Measurements from ENCODE around the gene RUVBL2.

Gene RUVBL2

DNA sequence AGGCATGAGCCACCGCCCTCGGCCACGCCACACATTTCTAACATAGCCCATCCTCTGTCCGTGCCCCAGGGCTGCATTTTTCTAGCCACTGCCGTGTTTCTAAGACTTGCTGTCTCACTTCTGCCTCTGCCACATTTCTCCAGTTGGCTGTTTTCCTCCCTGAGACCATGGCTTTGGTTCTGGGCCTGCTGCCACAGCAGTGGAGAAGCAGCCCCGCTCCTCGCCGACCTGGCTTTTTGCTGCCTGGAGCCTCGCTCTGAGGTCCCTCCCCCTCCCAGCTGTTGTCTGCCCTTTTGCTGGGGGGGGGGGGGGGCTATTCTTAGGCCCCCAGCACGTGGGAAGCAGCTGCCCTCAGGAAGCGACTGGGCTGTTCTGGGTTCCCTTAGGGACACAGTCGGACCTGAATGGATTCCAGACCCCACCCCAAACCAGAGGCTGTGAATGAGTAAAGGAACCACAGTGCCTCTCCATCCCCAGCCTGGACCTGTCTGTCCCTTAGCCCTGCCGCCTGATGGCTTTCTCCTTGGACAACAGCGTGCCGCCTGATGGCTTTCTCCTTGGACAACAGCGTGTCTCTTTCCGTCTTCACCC is 3.9 kb upstream of the RUVBL2 start:
- no peak for DNase-seq

DNA sequence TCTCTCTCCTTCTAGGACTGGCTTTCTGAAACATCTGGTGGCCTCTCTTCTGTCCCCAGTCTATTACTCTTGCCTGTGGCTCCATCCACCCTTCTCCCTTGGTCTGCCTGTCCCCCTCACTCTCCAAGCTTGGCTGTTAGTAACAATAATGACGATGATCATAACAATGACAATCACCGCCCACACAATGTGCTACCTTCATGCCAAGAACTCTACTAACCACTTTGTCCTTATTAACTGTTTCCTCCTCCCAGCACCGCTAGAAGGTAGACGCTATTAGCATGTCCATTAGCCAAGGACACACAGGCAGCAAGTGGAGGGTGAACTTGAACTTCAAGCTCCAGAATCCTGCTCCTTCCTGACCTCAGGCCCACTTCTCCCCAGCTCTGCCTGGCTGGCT is 3.3 kb upstream of the RUVBL2 start:
- no peak for DNase-seq

DNA sequence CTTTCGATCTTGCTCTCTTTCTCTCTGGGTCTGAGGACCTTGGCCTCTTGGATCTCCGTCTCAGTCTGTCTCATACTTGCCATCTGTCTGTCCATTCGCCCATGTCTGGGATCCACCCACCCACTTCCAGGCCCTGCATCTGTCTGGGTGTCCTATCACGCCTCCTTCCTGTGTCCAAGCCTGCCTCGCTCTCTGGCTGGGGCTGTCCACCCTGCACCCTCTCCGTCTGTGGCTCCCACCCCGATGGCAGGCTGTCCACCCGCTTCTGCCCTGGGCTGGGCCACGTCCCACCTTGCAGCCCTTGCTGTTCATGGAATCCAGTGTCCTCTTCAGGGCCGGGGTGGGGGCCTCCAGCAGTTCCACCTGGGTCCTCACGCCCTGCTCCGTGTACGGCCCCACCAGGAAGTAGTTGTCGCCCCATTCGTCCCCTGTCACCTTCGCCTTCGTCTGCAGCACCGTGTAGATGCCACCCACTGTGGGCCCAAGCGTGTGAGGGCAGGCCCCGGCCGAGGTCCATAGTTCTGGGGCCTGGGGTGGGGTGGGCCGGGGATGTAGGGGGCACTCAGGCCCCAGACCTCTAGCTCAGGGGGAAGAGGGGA is 2.6 kb upstream of the RUVBL2 start:
- DNase-seq: no peak

DNA sequence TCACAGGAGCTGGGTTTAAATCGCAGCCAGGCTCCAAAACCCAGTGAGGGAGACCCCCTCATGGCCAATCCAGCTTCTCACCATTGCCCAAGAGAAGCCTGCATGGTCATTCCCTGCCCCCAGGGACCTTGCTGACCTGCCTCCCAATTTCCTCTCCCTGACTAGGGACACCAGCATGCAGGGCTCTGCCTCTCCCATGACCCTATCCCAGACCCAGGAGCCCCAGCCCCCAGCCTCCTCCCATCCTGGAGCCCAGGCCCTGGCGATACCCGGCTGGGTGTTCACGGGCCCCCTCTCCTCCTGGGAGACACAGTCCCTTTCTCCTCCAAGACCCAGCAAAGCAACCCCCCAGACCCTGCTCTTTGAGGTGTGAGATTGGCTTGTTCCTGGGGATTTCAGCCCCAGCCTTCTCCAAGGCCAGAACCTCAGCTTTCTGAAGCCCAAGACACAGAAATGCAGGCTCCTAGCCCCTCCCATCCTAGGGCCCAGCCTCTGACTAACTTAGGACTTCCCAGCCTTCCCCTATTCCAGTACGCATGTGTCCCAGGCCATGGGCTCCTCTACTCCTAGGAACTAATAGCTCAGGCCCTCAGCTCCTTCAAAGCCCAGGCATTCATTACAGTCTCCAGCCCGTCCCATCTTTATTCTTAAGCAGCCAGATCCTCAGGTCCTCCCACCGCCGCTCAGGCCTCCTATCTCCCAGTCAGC is 1.7 kb upstream of the RUVBL2 start:
- DNase-seq: peak; percentile 23

DNA sequence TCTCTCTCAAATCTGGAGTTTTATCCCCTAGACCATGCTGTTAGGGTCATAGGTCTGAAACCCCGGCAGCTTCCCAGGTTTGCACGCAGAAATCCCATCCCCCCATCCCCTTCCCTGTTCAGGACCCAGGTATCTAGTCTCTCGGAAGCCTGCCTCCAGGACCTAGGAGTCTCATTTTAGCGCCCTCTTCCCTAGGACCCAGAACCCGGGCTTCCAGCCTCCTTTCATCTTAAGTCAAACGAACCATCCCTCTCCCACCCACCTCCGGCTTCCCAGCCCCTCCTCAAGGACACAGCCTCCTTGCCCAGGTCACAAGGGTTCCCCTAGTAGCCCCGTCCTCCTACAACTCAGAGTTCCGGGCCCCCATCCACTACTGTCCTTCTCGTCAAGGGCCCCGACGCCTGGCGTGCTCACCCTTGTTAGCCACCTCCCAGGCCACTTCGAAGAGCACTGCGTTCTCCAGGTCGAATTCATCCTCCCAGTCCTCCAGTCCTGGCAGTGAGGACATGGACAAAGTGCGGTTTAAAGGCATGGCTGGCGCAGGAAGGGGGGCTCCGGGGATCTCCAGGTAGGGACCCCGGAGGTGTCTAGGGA is 1.0 kb upstream of the RUVBL2 start:
- DNase-seq: no peak

DNA sequence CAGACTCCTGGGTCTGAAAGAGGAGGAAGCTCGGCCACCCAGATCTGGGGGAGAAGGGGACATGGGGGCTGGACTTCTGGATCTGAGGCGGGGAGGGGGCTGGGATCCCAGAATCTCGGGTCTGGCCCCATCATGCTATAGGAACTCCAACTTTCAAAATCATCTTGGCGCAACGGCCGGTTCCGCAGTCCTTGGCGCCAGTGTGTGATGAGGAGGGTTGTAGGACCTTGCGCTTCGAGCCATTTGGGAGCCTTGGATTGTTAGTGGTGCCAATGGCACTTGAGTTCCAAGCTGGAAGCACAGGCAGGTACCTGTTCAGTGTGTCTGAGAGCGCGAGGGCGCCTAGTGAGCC is 324 bp downstream of the RUVBL2 start:
- DNase-seq: no peak

GRCh38 chr19:48997972-48998371 is 4.3 kb downstream of the RUVBL2 start:
- peak; percentile 24 for DNase-seq

GRCh38 chr19:48999481-49000325 is 6.0 kb downstream of the RUVBL2 start:
- peak; percentile 58 for DNase-seq

DNA sequence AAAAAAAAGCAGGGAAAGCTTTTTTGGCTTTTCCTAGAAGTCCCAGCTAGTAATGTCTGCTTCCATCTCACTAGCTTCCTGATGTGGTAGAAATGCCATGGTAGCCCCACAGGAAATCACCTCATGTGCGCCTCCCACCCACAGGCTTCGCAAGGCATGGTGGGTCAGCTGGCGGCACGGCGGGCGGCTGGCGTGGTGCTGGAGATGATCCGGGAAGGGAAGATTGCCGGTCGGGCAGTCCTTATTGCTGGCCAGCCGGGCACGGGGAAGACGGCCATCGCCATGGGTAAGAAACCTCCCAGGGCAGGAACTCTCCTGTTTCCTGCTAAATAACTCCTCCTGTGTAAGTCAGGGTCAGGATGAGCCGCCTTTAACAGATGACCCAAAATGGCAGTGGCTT is 10.4 kb downstream of the RUVBL2 start:
- DNase-seq: no peak

DNA sequence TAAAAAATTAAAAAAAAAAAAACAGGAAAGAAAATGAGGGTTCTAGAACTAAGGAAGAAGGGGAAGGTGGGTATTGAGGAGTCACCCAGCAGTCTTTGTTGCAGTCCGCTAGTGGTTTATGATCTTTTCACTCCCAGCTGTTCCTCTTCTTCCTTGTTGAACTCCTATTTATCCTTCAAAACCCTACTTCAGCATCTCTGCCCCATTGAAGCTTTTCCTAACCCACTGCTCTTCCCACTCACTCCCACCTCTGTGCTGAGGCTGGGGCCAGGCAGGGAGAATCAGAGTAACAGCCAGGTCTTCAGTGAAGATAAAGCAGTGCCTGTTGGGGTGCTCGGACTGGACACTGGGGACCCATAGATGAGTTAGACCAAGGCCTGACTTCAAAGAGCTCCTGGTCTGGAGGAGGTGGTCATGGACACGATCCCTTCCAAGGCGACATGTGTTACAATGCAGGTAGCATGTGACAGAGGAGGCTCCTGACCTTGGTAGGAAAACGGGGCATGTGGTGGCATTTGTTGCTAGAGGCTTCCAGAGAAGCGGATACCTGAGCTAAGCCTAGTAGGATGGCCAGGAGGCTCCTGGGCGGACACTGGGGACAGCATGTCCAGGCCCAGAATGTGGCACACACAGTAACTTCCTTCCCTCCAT is 11.4 kb downstream of the RUVBL2 start:
- DNase-seq: no peak

GRCh38 chr19:49006905-49007304 is 13.2 kb downstream of the RUVBL2 start:
- no peak for DNase-seq

- DNase-seq: no peak
Observed at GRCh38 chr19:49009828-49010227, 16.1 kb downstream of the RUVBL2 start.

DNA sequence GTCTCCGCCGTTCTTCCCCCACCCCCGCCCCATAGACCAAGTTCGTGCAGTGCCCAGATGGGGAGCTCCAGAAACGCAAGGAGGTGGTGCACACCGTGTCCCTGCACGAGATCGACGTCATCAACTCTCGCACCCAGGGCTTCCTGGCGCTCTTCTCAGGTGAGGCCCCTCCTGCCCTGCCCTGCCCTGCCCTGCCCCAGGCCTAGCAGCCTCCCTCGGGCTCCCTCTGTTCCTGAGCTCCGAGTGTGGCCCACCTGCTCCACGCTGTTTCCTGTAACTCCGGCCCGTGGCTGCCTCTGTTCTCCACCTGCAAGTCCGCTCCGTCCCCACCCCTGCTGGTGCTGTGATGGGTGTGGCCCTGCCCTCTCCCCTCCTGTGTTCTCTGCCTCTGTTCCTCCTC is 16.8 kb downstream of the RUVBL2 start:
- DNase-seq: no peak

DNA sequence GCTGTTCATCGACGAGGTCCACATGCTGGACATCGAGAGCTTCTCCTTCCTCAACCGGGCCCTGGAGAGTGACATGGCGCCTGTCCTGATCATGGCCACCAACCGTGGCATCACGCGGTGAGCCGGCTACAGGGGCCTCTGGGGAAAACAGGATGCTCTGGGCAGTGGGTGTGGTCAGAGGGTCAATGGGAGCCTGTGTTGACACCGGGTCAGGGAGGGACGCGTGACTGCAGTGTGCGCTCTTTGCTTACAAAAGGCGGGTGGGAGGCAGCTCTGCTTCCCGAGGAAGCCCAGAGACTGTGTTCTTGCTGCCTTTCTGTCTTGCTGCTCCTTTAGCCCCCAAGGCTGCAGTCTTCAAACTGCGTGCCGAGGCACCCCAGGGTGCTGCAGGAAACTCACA is 17.5 kb downstream of the RUVBL2 start:
- no peak for DNase-seq

GRCh38 chr19:49014123-49014869 is 20.6 kb downstream of the RUVBL2 start:
- no peak for DNase-seq

- no peak for DNase-seq
Observed at GRCh38 chr19:49014870-49015255, 21.2 kb downstream of the RUVBL2 start.

GRCh38 chr19:49016067-49016839 is 22.6 kb downstream of the RUVBL2 start:
- no peak for DNase-seq

DNA sequence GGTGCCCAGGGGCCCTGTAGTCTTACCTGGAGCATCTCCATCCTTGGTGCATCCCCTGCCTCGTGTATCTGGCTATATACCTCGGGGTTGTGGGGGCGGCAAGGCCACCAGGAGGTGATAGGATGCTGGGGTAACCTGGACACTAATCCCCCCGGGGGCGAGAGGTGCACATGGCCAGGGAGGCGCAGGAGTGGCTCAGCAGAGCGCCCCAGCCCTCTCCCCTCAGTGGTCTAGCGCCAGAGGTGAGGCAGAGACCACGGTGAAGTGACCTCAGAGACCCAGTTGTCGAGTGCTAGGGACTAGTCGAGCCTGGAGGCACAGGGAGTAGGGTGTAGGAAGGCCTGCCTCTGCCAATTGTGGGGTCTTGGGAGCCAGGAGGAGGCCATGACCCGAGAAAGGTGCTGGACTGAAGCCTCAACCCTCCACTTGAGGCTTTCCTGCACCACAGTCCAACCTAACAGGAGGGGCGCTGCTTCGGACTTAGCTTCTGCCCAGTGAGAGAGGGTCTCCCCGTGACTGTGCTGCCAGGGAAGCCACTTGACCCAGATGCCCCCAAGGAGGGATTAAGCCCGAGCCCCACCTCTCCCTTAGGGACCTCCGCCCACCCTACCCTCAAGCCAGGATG is 23.5 kb downstream of the RUVBL2 start, which contains the start of gene LHB:
LHB (minus strand) TSS at position 51 of the 625 bp plus-strand sequence; CDS start at position 41, 10 bp downstream.
- no peak for DNase-seq

DNA sequence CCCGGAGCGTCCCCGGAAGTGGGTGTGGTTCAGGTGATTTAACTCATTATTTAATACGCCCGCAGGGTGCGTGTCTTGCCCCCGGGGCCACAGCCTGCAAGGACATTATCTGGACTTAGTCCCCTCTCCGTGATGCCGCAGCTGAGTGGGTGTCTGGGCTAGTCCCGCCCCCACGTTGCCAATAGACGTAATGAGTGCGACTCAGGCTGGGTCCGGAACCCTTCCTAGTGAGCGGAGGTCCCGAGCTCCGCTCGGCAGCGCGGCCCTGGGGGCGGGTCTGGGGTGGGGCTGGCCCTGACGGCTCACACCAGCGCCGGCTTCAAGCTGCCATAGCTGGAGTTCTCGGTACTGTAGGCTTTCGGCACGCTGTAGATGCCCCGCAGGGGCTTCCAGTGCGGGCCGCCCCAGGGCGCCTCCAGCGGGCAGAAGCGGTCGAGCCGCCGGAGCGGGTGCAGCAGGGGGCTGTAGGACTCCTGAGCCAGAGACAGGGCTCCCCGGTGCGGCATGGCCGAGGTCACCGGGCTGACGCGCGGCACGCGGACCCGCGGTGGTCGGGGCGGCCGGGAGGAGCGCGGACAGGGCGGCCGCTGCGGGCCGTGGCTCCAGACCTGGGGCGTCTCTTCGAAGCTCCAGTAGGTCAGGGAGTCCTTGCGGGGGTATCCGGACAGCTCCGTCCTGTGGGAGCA is 24.1 kb downstream of the RUVBL2 start:
- DNase-seq: peak; percentile 71
